ENCODE data around the gene NUDT8.
"Not testable (repeated sequence)": the region's sequence is repeated elsewhere in the genome, so short reads cannot be mapped to it uniquely, and the experiment has no call there.

The NUDT8 gene

GRCh38 chr11:67610302-67610868 is 19.4 kb downstream of the NUDT8 start:
- H3K9me3 ChIP-seq (ENCODE audit: control insufficient read depth in 2 of 2, low read length in 2 of 2): no peaks in the 10 kb centered on the region
- peaks cover 30 to 38% of the 10 kb centered on the region in 2 donors for H3K36me3 ChIP-seq (ENCODE audit: control insufficient read depth in 2 of 2, insufficient read depth in 2 of 2, low read length in 2 of 2)
- no peak overlapping the region for H3K27ac ChIP-seq (ENCODE audit: low read depth in 2 of 2, low read length in 2 of 2)
- no peak overlapping the region for H3K4me3 ChIP-seq (ENCODE audit: low read length in 2 of 2)
- peaks cover 17 to 25% of the 10 kb centered on the region in 2 donors for H3K4me1 ChIP-seq (ENCODE audit: control insufficient read depth in 2 of 2, insufficient read depth in 2 of 2, low read length in 2 of 2)
- no peak overlapping the region for H3K9ac ChIP-seq (ENCODE audit: low read depth in 1 of 2, low read length in 2 of 2)
- no peaks in the 10 kb centered on the region for H3K27me3 ChIP-seq (ENCODE audit: control insufficient read depth in 2 of 2, insufficient read depth in 2 of 2, low read length in 2 of 2)

DNA sequence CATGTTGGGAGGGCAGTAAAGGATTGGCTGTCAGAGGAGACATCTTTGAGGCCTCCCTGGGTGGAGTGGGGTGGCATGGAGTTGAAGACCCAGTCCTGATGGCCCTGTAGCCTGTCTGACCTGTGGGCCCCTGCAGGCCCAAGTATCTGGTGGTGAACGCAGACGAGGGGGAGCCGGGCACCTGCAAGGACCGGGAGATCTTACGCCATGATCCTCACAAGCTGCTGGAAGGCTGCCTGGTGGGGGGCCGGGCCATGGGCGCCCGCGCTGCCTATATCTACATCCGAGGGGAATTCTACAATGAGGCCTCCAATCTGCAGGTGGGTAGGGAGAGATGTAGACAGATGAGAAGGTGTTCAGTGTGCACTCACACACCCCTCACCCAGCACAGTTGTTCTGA is 20.4 kb downstream of the NUDT8 start:
- no peak overlapping the region for H3K27ac ChIP-seq (ENCODE audit: low read depth in 2 of 2, low read length in 2 of 2)
- no peaks in the 10 kb centered on the region for H3K27me3 ChIP-seq (ENCODE audit: control insufficient read depth in 2 of 2, insufficient read depth in 2 of 2, low read length in 2 of 2)
- peaks cover 30 to 38% of the 10 kb centered on the region in 2 donors for H3K36me3 ChIP-seq (ENCODE audit: control insufficient read depth in 2 of 2, insufficient read depth in 2 of 2, low read length in 2 of 2)

GRCh38 chr11:67608486-67608885 is 21.3 kb downstream of the NUDT8 start:
- Histone ChIP-seq H3K27ac (ENCODE audit: low read depth in 2 of 2, low read length in 2 of 2) (no peak overlapping the region), H3K9ac (ENCODE audit: low read depth in 1 of 2, low read length in 2 of 2) (no peak overlapping the region), H3K36me3 (ENCODE audit: control insufficient read depth in 2 of 2, insufficient read depth in 2 of 2, low read length in 2 of 2) (peaks cover 30 to 38% of the 10 kb centered on the region in 2 donors), H3K4me3 (ENCODE audit: low read length in 2 of 2) (no peak overlapping the region), H3K4me1 (ENCODE audit: control insufficient read depth in 2 of 2, insufficient read depth in 2 of 2, low read length in 2 of 2) (peaks cover 8 to 12% of the 10 kb centered on the region in 2 donors), H3K27me3 (ENCODE audit: control insufficient read depth in 2 of 2, insufficient read depth in 2 of 2, low read length in 2 of 2) (no peaks in the 10 kb centered on the region), H3K9me3 (ENCODE audit: control insufficient read depth in 2 of 2, low read length in 2 of 2) (no peaks in the 10 kb centered on the region)

More for the DNA sequence above, 20.4 kb downstream of the NUDT8 start:
- peaks cover 14 to 20% of the 10 kb centered on the region in 2 donors for H3K4me1 ChIP-seq (ENCODE audit: control insufficient read depth in 2 of 2, insufficient read depth in 2 of 2, low read length in 2 of 2)
- H3K9me3 ChIP-seq (ENCODE audit: control insufficient read depth in 2 of 2, low read length in 2 of 2): no peaks in the 10 kb centered on the region
- no peak overlapping the region for H3K4me3 ChIP-seq (ENCODE audit: low read length in 2 of 2)
- no peak overlapping the region for H3K9ac ChIP-seq (ENCODE audit: low read depth in 1 of 2, low read length in 2 of 2)

GRCh38 chr11:67607507-67607906 is 22.2 kb downstream of the NUDT8 start:
- H3K36me3 ChIP-seq (ENCODE audit: control insufficient read depth in 2 of 2, insufficient read depth in 2 of 2, low read length in 2 of 2): peaks cover 30 to 34% of the 10 kb centered on the region in 2 donors
- H3K27ac ChIP-seq (ENCODE audit: low read depth in 2 of 2, low read length in 2 of 2): no peak overlapping the region
- peaks cover 8 to 12% of the 10 kb centered on the region in 2 donors for H3K4me1 ChIP-seq (ENCODE audit: control insufficient read depth in 2 of 2, insufficient read depth in 2 of 2, low read length in 2 of 2)
- H3K27me3 ChIP-seq (ENCODE audit: control insufficient read depth in 2 of 2, insufficient read depth in 2 of 2, low read length in 2 of 2): no peaks in the 10 kb centered on the region
- H3K9me3 ChIP-seq (ENCODE audit: control insufficient read depth in 2 of 2, low read length in 2 of 2): no peaks in the 10 kb centered on the region
- H3K9ac ChIP-seq (ENCODE audit: low read depth in 1 of 2, low read length in 2 of 2): peak overlapping the region; percentile 94
- H3K4me3 ChIP-seq (ENCODE audit: low read length in 2 of 2): peak overlapping the region; percentile 80 to 95

- H3K27me3 ChIP-seq (ENCODE audit: control insufficient read depth in 2 of 2, insufficient read depth in 2 of 2, low read length in 2 of 2): no peaks in the 10 kb centered on the region
- H3K9me3 ChIP-seq (ENCODE audit: control insufficient read depth in 2 of 2, low read length in 2 of 2): no peaks in the 10 kb centered on the region
- peak within 1 kb of the TSS; percentile 94 for H3K9ac ChIP-seq (ENCODE audit: low read depth in 1 of 2, low read length in 2 of 2)
- H3K36me3 ChIP-seq (ENCODE audit: control insufficient read depth in 2 of 2, insufficient read depth in 2 of 2, low read length in 2 of 2): peaks cover 23 to 27% of the 10 kb centered on the region in 2 donors
- peaks cover 8 to 12% of the 10 kb centered on the region in 2 donors for H3K4me1 ChIP-seq (ENCODE audit: control insufficient read depth in 2 of 2, insufficient read depth in 2 of 2, low read length in 2 of 2)
- H3K27ac ChIP-seq (ENCODE audit: low read depth in 2 of 2, low read length in 2 of 2): peak within 1 kb of the TSS; percentile 67 to 86
- peak within 1 kb of the TSS; percentile 80 to 95 for H3K4me3 ChIP-seq (ENCODE audit: low read length in 2 of 2)
Measured at GRCh38 chr11:67606492-67607295, 23.0 kb downstream of the NUDT8 start, which contains the start of gene NDUFV1. Gene NDUFV1, plus strand, starts transcription at chr11:67606936. Its CDS starts 69 bp downstream, at chr11:67607005.

- Histone ChIP-seq H3K9me3 (ENCODE audit: control insufficient read depth in 2 of 2, low read length in 2 of 2) (no peaks in the 10 kb centered on the region), H3K27ac (ENCODE audit: low read depth in 2 of 2, low read length in 2 of 2) (peak overlapping the region in 1 of 2 donors; percentile 86), H3K36me3 (ENCODE audit: control insufficient read depth in 2 of 2, insufficient read depth in 2 of 2, low read length in 2 of 2) (peaks cover 19 to 22% of the 10 kb centered on the region in 2 donors), H3K9ac (ENCODE audit: low read depth in 1 of 2, low read length in 2 of 2) (peak overlapping the region; percentile 77 to 94), H3K27me3 (ENCODE audit: control insufficient read depth in 2 of 2, insufficient read depth in 2 of 2, low read length in 2 of 2) (no peaks in the 10 kb centered on the region), H3K4me3 (ENCODE audit: low read length in 2 of 2) (peak overlapping the region; percentile 80 to 95), H3K4me1 (ENCODE audit: control insufficient read depth in 2 of 2, insufficient read depth in 2 of 2, low read length in 2 of 2) (peaks cover 8 to 12% of the 10 kb centered on the region in 2 donors)
Measured at GRCh38 chr11:67606093-67606491, 23.6 kb downstream of the NUDT8 start.

- no peak overlapping the region for H3K27ac ChIP-seq (ENCODE audit: low read depth in 2 of 2, low read length in 2 of 2)
- H3K4me3 ChIP-seq (ENCODE audit: low read length in 2 of 2): no peak overlapping the region
Measured at GRCh38 chr11:67605231-67606011, 24.3 kb downstream of the NUDT8 start.

GRCh38 chr11:67604815-67605214 is 24.9 kb downstream of the NUDT8 start:
- Histone ChIP-seq H3K27me3 (ENCODE audit: control insufficient read depth in 2 of 2, insufficient read depth in 2 of 2, low read length in 2 of 2) (no peaks in the 10 kb centered on the region), H3K9me3 (ENCODE audit: control insufficient read depth in 2 of 2, low read length in 2 of 2) (no peaks in the 10 kb centered on the region), H3K27ac (ENCODE audit: low read depth in 2 of 2, low read length in 2 of 2) (no peak overlapping the region), H3K36me3 (ENCODE audit: control insufficient read depth in 2 of 2, insufficient read depth in 2 of 2, low read length in 2 of 2) (peaks cover 10 to 12% of the 10 kb centered on the region in 2 donors), H3K4me3 (ENCODE audit: low read length in 2 of 2) (no peak overlapping the region), H3K4me1 (ENCODE audit: control insufficient read depth in 2 of 2, insufficient read depth in 2 of 2, low read length in 2 of 2) (peaks cover 11 to 14% of the 10 kb centered on the region in 2 donors), H3K9ac (ENCODE audit: low read depth in 1 of 2, low read length in 2 of 2) (no peak overlapping the region)

More at GRCh38 chr11:67605231-67606011, 24.3 kb downstream of the NUDT8 start:
- Histone ChIP-seq H3K27me3 (ENCODE audit: control insufficient read depth in 2 of 2, insufficient read depth in 2 of 2, low read length in 2 of 2) (no peaks in the 10 kb centered on the region), H3K9me3 (ENCODE audit: control insufficient read depth in 2 of 2, low read length in 2 of 2) (no peaks in the 10 kb centered on the region), H3K9ac (ENCODE audit: low read depth in 1 of 2, low read length in 2 of 2) (no peak overlapping the region), H3K4me1 (ENCODE audit: control insufficient read depth in 2 of 2, insufficient read depth in 2 of 2, low read length in 2 of 2) (peaks cover 11 to 14% of the 10 kb centered on the region in 2 donors), H3K36me3 (ENCODE audit: control insufficient read depth in 2 of 2, insufficient read depth in 2 of 2, low read length in 2 of 2) (peaks cover 12 to 16% of the 10 kb centered on the region in 2 donors)

- not testable (repeated sequence) for H3K9me3 ChIP-seq (ENCODE audit: control insufficient read depth in 2 of 2, low read length in 2 of 2)
Measured at GRCh38 chr11:67604119-67604518, 25.6 kb downstream of the NUDT8 start.

More at GRCh38 chr11:67604119-67604518, 25.6 kb downstream of the NUDT8 start:
- H3K36me3 ChIP-seq (ENCODE audit: control insufficient read depth in 2 of 2, insufficient read depth in 2 of 2, low read length in 2 of 2); H3K27ac ChIP-seq (ENCODE audit: low read depth in 2 of 2, low read length in 2 of 2); H3K9ac ChIP-seq (ENCODE audit: low read depth in 1 of 2, low read length in 2 of 2); H3K4me3 ChIP-seq (ENCODE audit: low read length in 2 of 2); H3K27me3 ChIP-seq (ENCODE audit: control insufficient read depth in 2 of 2, insufficient read depth in 2 of 2, low read length in 2 of 2): not testable (repeated sequence)
- peaks cover 11 to 14% of the 10 kb centered on the region in 2 donors for H3K4me1 ChIP-seq (ENCODE audit: control insufficient read depth in 2 of 2, insufficient read depth in 2 of 2, low read length in 2 of 2)

All from mucosa of rectum (tissue), 2 donors.